ENCODE results near the gene VPS51.

DNA sequence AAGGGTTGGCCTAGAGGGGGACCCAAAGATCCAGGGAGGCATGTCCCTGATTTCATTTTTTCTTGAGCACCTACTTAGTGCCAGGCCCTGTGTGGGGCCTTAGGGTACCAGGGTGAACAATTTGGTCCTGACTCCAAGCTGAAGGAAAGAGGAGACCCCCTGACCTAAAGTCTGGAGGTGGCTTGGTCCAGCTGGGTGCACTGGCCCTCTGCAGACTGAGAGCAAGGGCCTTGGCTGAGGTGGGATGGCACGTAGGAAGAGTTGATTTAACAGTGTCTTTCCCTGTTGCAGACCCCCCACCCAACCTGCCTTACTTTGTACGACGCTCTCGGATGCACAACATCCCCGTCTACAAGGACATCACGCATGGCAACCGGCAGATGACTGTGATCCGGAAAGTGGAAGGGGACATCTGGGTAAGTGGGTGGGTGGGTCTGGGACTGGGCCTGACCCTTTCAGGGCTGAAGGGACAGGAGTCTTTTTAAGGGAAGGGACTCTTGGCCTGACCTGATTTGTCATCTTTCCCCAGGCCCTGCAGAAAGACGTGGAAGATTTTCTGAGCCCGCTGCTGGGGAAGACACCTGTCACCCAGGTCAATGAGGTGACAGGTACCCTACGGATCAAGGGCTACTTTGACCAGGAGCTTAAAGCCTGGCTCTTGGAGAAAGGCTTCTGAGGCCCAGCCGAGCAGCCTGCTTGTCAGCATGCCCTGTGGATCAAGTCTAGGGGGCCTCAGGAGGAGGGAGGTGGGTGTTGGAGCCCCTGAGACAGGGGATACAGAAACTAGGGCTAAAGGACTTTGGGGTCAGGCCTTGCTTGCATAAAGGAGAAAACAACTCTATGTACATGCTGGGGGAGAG lies 29.4 kb downstream of the VPS51 start:
- TF ChIP-seq, protein P1, sequence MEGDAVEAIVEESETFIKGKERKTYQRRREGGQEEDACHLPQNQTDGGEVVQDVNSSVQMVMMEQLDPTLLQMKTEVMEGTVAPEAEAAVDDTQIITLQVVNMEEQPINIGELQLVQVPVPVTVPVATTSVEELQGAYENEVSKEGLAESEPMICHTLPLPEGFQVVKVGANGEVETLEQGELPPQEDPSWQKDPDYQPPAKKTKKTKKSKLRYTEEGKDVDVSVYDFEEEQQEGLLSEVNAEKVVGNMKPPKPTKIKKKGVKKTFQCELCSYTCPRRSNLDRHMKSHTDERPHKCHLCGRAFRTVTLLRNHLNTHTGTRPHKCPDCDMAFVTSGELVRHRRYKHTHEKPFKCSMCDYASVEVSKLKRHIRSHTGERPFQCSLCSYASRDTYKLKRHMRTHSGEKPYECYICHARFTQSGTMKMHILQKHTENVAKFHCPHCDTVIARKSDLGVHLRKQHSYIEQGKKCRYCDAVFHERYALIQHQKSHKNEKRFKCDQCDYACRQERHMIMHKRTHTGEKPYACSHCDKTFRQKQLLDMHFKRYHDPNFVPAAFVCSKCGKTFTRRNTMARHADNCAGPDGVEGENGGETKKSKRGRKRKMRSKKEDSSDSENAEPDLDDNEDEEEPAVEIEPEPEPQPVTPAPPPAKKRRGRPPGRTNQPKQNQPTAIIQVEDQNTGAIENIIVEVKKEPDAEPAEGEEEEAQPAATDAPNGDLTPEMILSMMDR (IDR thresholded peaks at IDR 0.05): no peak
- no peak for TF ChIP-seq ZFX (IDR thresholded peaks at IDR 0.05; ENCODE audit: borderline replicate concordance)
